HEK293 (cell line): Measurements from ENCODE around the gene MYO5B.

Source experiments
- KLF16 ChIP-seq: fragments of 450-650 bp; formaldehyde crosslinking; IDR thresholded peaks from 2 replicates; pipeline ENCODE4 v1.5.1; 2017; ENCODE audit warnings: missing biosample characterization, missing genetic modification characterization
- ZNF350 ChIP-seq: fragments of 450-650 bp; formaldehyde crosslinking; IDR thresholded peaks from 2 replicates; pipeline ENCODE4 v1.5.0; 2017; ENCODE audit warnings: missing biosample characterization, mild to moderate bottlenecking, missing genetic modification characterization
- ZNF830 ChIP-seq: fragments of 450-650 bp; IDR thresholded peaks from 2 replicates; pipeline ENCODE4 v1.5.0; 2018; ENCODE audit warnings: missing biosample characterization, missing genetic modification characterization, low read depth, mild to moderate bottlenecking, moderate library complexity
- TF ChIP-seq, protein P1 (sequence below): fragments of 450-650 bp; formaldehyde crosslinking; IDR thresholded peaks from 2 replicates; pipeline ENCODE4 v1.5.1; 2016; ENCODE audit warnings: missing biosample characterization, missing genetic modification characterization

DNA sequence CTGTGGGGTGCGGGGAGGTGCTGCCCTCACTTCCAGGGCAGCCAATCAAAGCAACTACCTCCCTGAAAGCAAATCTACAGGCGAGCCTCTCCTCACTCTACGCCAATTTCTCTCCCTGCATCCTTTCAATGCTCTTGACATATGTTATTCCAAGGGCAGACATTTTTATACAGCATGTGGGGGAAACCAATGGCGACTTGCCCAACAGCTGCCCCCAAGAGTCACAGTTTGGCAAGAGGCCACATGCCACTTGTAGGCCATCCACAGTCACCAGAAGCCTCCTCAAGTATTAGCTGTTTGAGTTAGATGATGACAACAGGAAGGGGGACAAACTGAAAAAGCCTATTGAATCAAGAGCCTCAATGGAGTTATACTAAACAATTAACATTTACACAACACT lies 114.6 kb downstream of the MYO5B start:
- TF ChIP-seq ZNF350 (tag by site-specific recombination) (no peak), ZNF830 (tag by site-specific recombination) (no peak), KLF16 (tag by site-specific recombination) (no peak)
- TF ChIP-seq, protein P1, sequence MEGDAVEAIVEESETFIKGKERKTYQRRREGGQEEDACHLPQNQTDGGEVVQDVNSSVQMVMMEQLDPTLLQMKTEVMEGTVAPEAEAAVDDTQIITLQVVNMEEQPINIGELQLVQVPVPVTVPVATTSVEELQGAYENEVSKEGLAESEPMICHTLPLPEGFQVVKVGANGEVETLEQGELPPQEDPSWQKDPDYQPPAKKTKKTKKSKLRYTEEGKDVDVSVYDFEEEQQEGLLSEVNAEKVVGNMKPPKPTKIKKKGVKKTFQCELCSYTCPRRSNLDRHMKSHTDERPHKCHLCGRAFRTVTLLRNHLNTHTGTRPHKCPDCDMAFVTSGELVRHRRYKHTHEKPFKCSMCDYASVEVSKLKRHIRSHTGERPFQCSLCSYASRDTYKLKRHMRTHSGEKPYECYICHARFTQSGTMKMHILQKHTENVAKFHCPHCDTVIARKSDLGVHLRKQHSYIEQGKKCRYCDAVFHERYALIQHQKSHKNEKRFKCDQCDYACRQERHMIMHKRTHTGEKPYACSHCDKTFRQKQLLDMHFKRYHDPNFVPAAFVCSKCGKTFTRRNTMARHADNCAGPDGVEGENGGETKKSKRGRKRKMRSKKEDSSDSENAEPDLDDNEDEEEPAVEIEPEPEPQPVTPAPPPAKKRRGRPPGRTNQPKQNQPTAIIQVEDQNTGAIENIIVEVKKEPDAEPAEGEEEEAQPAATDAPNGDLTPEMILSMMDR (tag by site-specific recombination) = no peak
